Measurements from ENCODE around the gene ABHD8. TPM values are rescaled to one million over a fixed set of nuclear protein-coding genes. Genes with fewer than 3 reads are reported as not detected.

The ABHD8 gene
- total and polyA plus RNA-seq, 2 of the 13 experiments (the other 11 are each of a cell fraction or from before 2014, with no cell fraction given) = 6.3 to 7.2 TPM

DNA sequence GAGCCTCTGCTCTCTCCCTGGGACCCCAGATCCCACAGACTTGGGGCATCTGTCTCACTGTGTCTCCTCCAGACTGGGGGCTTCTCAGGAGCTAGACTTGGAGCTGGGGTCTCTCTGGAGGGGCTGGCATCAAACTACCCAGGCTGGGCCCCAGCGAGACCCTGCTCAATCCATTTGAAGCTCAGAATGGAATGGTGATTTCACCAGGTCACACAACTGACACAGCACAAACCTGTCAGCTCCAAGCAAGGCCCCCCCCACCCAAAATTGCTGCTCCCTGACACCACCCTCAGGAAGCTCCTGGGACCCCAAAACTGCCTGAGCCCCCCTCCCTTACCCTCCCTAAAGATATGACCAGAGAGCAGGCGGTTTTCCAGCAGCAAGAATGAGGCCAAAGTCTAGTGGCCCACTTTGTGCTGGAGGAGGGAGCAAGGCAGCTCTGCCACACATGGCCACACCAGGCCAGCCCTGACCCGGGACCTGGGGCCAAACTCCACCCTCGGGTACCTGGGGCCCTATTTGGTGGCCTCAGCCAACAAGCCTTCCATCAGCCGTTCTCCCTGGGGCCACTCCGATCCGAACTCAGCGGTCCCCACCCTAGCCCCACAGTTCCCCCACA is 59.9 kb downstream of the ABHD8 start (continued):
- TF ChIP-seq, protein P1, sequence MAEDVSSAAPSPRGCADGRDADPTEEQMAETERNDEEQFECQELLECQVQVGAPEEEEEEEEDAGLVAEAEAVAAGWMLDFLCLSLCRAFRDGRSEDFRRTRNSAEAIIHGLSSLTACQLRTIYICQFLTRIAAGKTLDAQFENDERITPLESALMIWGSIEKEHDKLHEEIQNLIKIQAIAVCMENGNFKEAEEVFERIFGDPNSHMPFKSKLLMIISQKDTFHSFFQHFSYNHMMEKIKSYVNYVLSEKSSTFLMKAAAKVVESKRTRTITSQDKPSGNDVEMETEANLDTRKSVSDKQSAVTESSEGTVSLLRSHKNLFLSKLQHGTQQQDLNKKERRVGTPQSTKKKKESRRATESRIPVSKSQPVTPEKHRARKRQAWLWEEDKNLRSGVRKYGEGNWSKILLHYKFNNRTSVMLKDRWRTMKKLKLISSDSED (CRISPR knock-in tag; IDR thresholded peaks at IDR 0.05) = no peak
- TF ChIP-seq NFE2 (CRISPR knock-in tag; IDR thresholded peaks at IDR 0.05) (no peak), ZMYM4 (CRISPR knock-in tag; IDR thresholded peaks at IDR 0.05) (no peak), FOXA1 (IDR thresholded peaks at IDR 0.05) (no peak), FOXA1 (CRISPR knock-in tag; IDR thresholded peaks at IDR 0.05) (no peak), FOXC1 (CRISPR knock-in tag; IDR thresholded peaks at IDR 0.05; ENCODE audit: borderline replicate concordance) (no peak), ESRRA (CRISPR knock-in tag; IDR thresholded peaks at IDR 0.05; ENCODE audit: low read depth) (no peak; the same call in 1 of the 2 replicates), FOSL2 (CRISPR knock-in tag; IDR thresholded peaks at IDR 0.05) (no peak), ZNF124 (CRISPR knock-in tag; IDR thresholded peaks at IDR 0.05) (no peak), ARHGAP35 (CRISPR knock-in tag; IDR thresholded peaks at IDR 0.05; ENCODE audit: borderline replicate concordance) (no peak), PHB2 (IDR thresholded peaks at IDR 0.05; ENCODE audit: partially characterized antibody) (no peak), STAG1 (CRISPR knock-in tag; IDR thresholded peaks at IDR 0.05) (peak; percentile 5; the same call in 1 of the 2 replicates), MAFG (CRISPR knock-in tag; IDR thresholded peaks at IDR 0.05) (no peak), MAZ (IDR thresholded peaks at IDR 0.05; ENCODE audit: borderline replicate concordance, low read depth, low read length) (no peak), MAZ (CRISPR knock-in tag; IDR thresholded peaks at IDR 0.05; ENCODE audit: low read depth) (0 out of 2 replicates have a peak, but pooled peaks have one; percentile 30), PAWR (CRISPR knock-in tag; IDR thresholded peaks at IDR 0.05; ENCODE audit: borderline replicate concordance) (no peak), PCBP2 (optimal IDR thresholded peaks at IDR 0.05; ENCODE audit: low read depth, low read length, poor library complexity, severe bottlenecking) (no peak)
- TF ChIP-seq, protein P2, sequence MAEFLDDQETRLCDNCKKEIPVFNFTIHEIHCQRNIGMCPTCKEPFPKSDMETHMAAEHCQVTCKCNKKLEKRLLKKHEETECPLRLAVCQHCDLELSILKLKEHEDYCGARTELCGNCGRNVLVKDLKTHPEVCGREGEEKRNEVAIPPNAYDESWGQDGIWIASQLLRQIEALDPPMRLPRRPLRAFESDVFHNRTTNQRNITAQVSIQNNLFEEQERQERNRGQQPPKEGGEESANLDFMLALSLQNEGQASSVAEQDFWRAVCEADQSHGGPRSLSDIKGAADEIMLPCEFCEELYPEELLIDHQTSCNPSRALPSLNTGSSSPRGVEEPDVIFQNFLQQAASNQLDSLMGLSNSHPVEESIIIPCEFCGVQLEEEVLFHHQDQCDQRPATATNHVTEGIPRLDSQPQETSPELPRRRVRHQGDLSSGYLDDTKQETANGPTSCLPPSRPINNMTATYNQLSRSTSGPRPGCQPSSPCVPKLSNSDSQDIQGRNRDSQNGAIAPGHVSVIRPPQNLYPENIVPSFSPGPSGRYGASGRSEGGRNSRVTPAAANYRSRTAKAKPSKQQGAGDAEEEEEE (CRISPR knock-in tag; IDR thresholded peaks at IDR 0.05; ENCODE audit: borderline replicate concordance) = no peak
- TF ChIP-seq, protein P3, sequence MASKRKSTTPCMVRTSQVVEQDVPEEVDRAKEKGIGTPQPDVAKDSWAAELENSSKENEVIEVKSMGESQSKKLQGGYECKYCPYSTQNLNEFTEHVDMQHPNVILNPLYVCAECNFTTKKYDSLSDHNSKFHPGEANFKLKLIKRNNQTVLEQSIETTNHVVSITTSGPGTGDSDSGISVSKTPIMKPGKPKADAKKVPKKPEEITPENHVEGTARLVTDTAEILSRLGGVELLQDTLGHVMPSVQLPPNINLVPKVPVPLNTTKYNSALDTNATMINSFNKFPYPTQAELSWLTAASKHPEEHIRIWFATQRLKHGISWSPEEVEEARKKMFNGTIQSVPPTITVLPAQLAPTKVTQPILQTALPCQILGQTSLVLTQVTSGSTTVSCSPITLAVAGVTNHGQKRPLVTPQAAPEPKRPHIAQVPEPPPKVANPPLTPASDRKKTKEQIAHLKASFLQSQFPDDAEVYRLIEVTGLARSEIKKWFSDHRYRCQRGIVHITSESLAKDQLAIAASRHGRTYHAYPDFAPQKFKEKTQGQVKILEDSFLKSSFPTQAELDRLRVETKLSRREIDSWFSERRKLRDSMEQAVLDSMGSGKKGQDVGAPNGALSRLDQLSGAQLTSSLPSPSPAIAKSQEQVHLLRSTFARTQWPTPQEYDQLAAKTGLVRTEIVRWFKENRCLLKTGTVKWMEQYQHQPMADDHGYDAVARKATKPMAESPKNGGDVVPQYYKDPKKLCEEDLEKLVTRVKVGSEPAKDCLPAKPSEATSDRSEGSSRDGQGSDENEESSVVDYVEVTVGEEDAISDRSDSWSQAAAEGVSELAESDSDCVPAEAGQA (IDR thresholded peaks at IDR 0.05; ENCODE audit: low read depth) = no peak
- TF ChIP-seq, protein P3 (CRISPR knock-in tag; IDR thresholded peaks at IDR 0.05; ENCODE audit: borderline replicate concordance) = no peak
- TF ChIP-seq, protein P4, sequence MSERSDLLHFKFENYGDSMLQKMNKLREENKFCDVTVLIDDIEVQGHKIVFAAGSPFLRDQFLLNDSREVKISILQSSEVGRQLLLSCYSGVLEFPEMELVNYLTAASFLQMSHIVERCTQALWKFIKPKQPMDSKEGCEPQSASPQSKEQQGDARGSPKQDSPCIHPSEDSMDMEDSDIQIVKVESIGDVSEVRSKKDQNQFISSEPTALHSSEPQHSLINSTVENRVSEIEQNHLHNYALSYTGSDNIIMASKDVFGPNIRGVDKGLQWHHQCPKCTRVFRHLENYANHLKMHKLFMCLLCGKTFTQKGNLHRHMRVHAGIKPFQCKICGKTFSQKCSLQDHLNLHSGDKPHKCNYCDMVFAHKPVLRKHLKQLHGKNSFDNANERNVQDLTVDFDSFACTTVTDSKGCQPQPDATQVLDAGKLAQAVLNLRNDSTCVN (CRISPR knock-in tag; IDR thresholded peaks at IDR 0.05; ENCODE audit: borderline replicate concordance) = no peak
